Measurements from ENCODE around the gene TP53.

The TP53 gene

GRCh38 chr17:7644775-7645174, 42.5 kb downstream of the TP53 start:
- no peak for TF ChIP-seq GATA2 (IDR thresholded peaks at IDR 0.05; ENCODE audit: low read depth, low read length)
- no peak for TF ChIP-seq GATA3 (IDR thresholded peaks at IDR 0.05; ENCODE audit: low read depth, low read length)

DNA sequence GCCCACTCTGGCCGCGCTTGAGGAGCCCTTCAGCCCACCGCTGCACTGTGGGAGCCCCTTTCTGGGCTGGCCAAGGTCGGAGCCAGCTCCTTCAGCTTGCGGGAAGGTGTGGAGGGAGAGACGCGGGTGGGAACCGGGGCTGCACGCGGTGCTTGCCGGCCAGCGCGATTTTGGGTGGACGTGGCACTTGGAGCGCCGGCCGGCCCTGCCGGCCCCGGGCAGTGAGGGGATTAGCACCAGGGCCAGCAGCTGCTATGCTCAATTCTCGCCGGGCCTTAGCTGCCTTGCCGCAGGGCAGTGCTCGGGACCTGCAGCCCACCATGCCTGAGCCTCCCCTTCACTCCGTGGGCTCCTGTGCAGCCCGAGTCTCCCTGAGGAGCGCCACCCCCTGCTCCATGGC, 46.5 kb downstream of the TP53 start:
- TF ChIP-seq GATA3 (IDR thresholded peaks at IDR 0.05; ENCODE audit: low read depth, low read length) (no peak), GATA2 (IDR thresholded peaks at IDR 0.05; ENCODE audit: low read depth, low read length) (no peak)

DNA sequence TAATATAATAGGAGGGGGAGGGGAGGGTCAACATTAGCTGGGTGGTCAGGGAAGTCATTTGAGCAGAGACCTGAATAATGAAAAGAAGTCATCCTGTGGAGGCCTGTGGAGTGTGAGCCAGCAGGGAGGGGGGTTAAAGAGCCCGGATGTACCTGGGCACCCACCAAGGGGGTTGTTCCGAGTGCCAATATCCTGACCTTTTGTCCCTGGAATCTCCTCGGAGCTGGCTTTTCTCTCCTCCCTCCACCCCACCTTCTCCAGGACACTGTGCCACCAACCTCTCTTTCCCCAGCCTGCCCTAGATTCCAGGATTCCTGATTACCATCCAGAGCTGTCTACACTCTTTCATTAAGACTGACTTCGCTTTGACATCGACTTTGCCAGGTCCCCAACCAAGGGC, 51.1 kb downstream of the TP53 start:
- TF ChIP-seq GATA2 (IDR thresholded peaks at IDR 0.05; ENCODE audit: low read depth, low read length) (no peak), GATA3 (IDR thresholded peaks at IDR 0.05; ENCODE audit: low read depth, low read length) (no peak)

GRCh38 chr17:7634384-7634783, 52.9 kb downstream of the TP53 start:
- TF ChIP-seq GATA2 (IDR thresholded peaks at IDR 0.05; ENCODE audit: low read depth, low read length) (no peak), GATA3 (IDR thresholded peaks at IDR 0.05; ENCODE audit: low read depth, low read length) (no peak)

GRCh38 chr17:7633093-7633492, 54.2 kb downstream of the TP53 start:
- TF ChIP-seq GATA3 (IDR thresholded peaks at IDR 0.05; ENCODE audit: low read depth, low read length) (no peak), GATA2 (IDR thresholded peaks at IDR 0.05; ENCODE audit: low read depth, low read length) (no peak)

GRCh38 chr17:7632492-7632894, 54.8 kb downstream of the TP53 start:
- no peak for TF ChIP-seq GATA3 (IDR thresholded peaks at IDR 0.05; ENCODE audit: low read depth, low read length)
- TF ChIP-seq GATA2 (IDR thresholded peaks at IDR 0.05; ENCODE audit: low read depth, low read length) = no peak

- TF ChIP-seq GATA3 (IDR thresholded peaks at IDR 0.05; ENCODE audit: low read depth, low read length) (no peak), GATA2 (IDR thresholded peaks at IDR 0.05; ENCODE audit: low read depth, low read length) (peak; percentile 65; the same call in 1 of the 2 replicates)
Observed at GRCh38 chr17:7631398-7632380, 55.6 kb downstream of the TP53 start.

DNA sequence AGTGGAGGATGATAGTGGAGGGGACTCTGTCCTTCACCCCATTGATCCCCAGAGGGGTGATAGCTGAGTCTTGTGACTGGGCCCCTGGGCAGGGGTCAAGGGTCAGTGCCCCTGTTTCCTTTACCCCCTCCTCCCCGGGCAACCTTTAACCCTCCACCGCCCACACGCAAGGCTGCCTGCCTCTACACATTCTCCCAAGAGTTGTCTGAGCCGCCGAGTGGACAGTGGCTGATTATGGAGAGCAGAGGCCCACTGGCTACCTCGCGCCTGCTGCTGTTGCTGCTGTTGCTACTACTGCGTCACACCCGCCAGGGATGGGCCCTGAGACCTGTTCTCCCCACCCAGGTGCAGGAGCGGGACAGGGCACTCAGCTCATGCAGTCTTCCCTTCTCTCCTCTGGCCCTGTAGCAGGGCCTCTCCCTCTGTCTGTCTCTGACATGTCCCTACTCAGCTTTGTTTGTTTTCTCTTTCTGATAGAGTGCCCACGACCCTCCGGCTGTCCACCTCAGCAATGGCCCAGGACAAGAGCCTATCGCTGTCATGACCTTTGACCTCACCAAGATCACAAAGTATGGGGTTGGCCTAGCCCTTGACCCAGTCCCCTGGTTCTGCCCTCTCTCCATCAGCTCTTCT, 57.2 kb downstream of the TP53 start, which contains the start of gene SHBG:
Gene SHBG, plus strand, starts transcription at position 197 of the 633 bp plus-strand sequence. Its CDS starts 38 bp downstream, at position 235.
- TF ChIP-seq GATA2 (IDR thresholded peaks at IDR 0.05; ENCODE audit: low read depth, low read length) (no peak), GATA3 (IDR thresholded peaks at IDR 0.05; ENCODE audit: low read depth, low read length) (no peak)

- no peak for TF ChIP-seq GATA3 (IDR thresholded peaks at IDR 0.05; ENCODE audit: low read depth, low read length)
Observed at GRCh38 chr17:7627250-7628121, 59.8 kb downstream of the TP53 start, which contains the start of gene SAT2. SAT2 (minus strand) TSS chr17:7627821; CDS start chr17:7627635, 186 bp downstream.

- TF ChIP-seq GATA3 (IDR thresholded peaks at IDR 0.05; ENCODE audit: low read depth, low read length) (no peak), GATA2 (IDR thresholded peaks at IDR 0.05; ENCODE audit: low read depth, low read length) (no peak)
Observed at GRCh38 chr17:7626956-7627249, 60.4 kb downstream of the TP53 start.

DNA sequence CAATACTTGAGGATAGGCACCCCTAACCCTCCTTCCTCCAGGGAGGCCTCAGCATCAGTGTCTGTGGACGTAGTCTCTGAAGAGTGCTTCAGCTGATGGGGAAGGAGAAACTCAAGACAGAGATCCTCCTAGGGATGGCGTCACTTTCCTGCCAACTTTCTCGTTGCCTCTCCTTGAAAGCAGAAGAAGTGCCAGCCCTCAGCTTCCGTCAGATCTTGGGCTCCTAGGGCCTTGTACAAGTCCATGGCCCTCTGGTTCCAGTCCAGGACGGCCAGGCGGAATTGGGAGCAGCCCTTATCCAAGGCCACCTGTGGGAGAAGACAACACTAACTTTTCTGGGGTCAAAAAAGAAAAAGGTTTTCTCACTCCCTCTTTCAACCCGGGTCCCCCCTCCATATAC, 61.0 kb downstream of the TP53 start:
- TF ChIP-seq GATA2 (IDR thresholded peaks at IDR 0.05; ENCODE audit: low read depth, low read length) (no peak), GATA3 (IDR thresholded peaks at IDR 0.05; ENCODE audit: low read depth, low read length) (no peak)

- no peak for TF ChIP-seq GATA2 (IDR thresholded peaks at IDR 0.05; ENCODE audit: low read depth, low read length)
- no peak for TF ChIP-seq GATA3 (IDR thresholded peaks at IDR 0.05; ENCODE audit: low read depth, low read length)
Observed at GRCh38 chr17:7623661-7624060, 63.6 kb downstream of the TP53 start.

- TF ChIP-seq GATA3 (IDR thresholded peaks at IDR 0.05; ENCODE audit: low read depth, low read length) (no peak), GATA2 (IDR thresholded peaks at IDR 0.05; ENCODE audit: low read depth, low read length) (no peak)
Observed at GRCh38 chr17:7620835-7621234, 66.5 kb downstream of the TP53 start.

- no peak for TF ChIP-seq GATA2 (IDR thresholded peaks at IDR 0.05; ENCODE audit: low read depth, low read length)
- no peak for TF ChIP-seq GATA3 (IDR thresholded peaks at IDR 0.05; ENCODE audit: low read depth, low read length)
Observed at GRCh38 chr17:7618608-7619007, 68.7 kb downstream of the TP53 start.
